AG10803 (cell line): ENCODE measurements around the gene BAIAP2.

ENCODE experiments used
- DNase-seq: peaks from one replicate; pipeline ENCODE4 v3.0.0; 2010; ENCODE audit warnings: low read depth
- H3K4me3 ChIP-seq: 2 replicates; pipeline ENCODE4 v1.5.1; 2011; ENCODE audit warnings: mild to moderate bottlenecking, low read length, control low read depth
- CTCF ChIP-seq: conservative IDR thresholded peaks from 2 replicates; pipeline ENCODE4 v1.5.1; 2011; ENCODE audit warnings: mild to moderate bottlenecking, low read length, control low read depth, inconsistent platforms

The BAIAP2 gene

GRCh38 chr17:81102352-81102751, 67.4 kb downstream of the BAIAP2 start:
- no peak for DNase-seq
- TF ChIP-seq CTCF = no peak
- no peak overlapping the region for H3K4me3 ChIP-seq

- no peak overlapping the region for H3K4me3 ChIP-seq
- no peak for DNase-seq
- TF ChIP-seq CTCF = no peak
Observed at GRCh38 chr17:81102869-81103268, 67.9 kb downstream of the BAIAP2 start.

GRCh38 chr17:81103379-81103778, 68.4 kb downstream of the BAIAP2 start:
- DNase-seq = no peak
- TF ChIP-seq CTCF = no peak
- no peak overlapping the region for H3K4me3 ChIP-seq

GRCh38 chr17:81106716-81107115, 71.8 kb downstream of the BAIAP2 start:
- H3K4me3 ChIP-seq = no peak overlapping the region
- no peak for TF ChIP-seq CTCF
- DNase-seq = no peak

GRCh38 chr17:81108220-81108619, 73.3 kb downstream of the BAIAP2 start:
- no peak for TF ChIP-seq CTCF
- no peak for DNase-seq
- H3K4me3 ChIP-seq = no peak overlapping the region

- H3K4me3 ChIP-seq = no peak overlapping the region
- TF ChIP-seq CTCF = no peak
- no peak for DNase-seq
Observed at GRCh38 chr17:81109957-81110356, 75.0 kb downstream of the BAIAP2 start.

- no peak for TF ChIP-seq CTCF
- no peak for DNase-seq
- no peak overlapping the region for H3K4me3 ChIP-seq
Observed at GRCh38 chr17:81110488-81111040, 75.6 kb downstream of the BAIAP2 start.
